AG04450 (cell line): Measurements from ENCODE around the gene LRRC28. TPM values are rescaled to one million over a fixed set of nuclear protein-coding genes. Genes with fewer than 3 reads are reported as not detected.

Source experiments
- CTCF ChIA-PET: fragments of 300-600, 350-600 bp; formaldehyde crosslinking; extraction: SDS; loops from one replicate; lab custom pipeline; 2022; ENCODE audit warnings: antibody characterized with exemption, inconsistent platforms; lab: Charles Lee
- POLR2A ChIA-PET: fragments of 350-600 bp; formaldehyde crosslinking; extraction: SDS; loops from one replicate; lab custom pipeline; 2021; ENCODE audit warnings: antibody characterized with exemption, inconsistent platforms; lab: Yijun Ruan, JAX
- DNase-seq: peaks from one replicate; pipeline ENCODE4 v3.0.0-alpha.2; 2011; ENCODE audit warnings: low read depth, low spot score
- H3K27ac ChIP-seq: one replicate; pipeline ENCODE4 v1.5.1; 2012; ENCODE audit warnings: low read depth, low read length, control low read depth
- H3K27me3 ChIP-seq: one replicate; pipeline ENCODE4 v1.6.0; 2012; ENCODE audit warnings: low read length; ENCODE audit not compliant: control insufficient read depth, insufficient read depth
- H3K4me3 ChIP-seq: 2 replicates; pipeline ENCODE4 v1.5.1; 2011; ENCODE audit warnings: mild to moderate bottlenecking, low read depth, low read length, control low read depth
- H3K9me3 ChIP-seq: 2 replicates; pipeline ENCODE4 v1.5.1; 2012; ENCODE audit warnings: low read length; ENCODE audit not compliant: control insufficient read depth, insufficient read depth
- polyA plus RNA-seq: library from polyadenylated mRNA; depleted of rRNA; stranded (reverse); fragments of >200 nt; gene quantifications from 2 replicates; pipeline ENCODE4 v1.2.3, GENCODE V29; 2011
- TF ChIP-seq, protein P1 (sequence below): IDR thresholded peaks from 2 replicates; pipeline ENCODE4 v1.5.1; 2011; ENCODE audit warnings: low read depth, low read length, control low read depth, inconsistent platforms

LRRC28 gene
- polyA plus RNA-seq, 1 experiment: 29.8 TPM

DNA sequence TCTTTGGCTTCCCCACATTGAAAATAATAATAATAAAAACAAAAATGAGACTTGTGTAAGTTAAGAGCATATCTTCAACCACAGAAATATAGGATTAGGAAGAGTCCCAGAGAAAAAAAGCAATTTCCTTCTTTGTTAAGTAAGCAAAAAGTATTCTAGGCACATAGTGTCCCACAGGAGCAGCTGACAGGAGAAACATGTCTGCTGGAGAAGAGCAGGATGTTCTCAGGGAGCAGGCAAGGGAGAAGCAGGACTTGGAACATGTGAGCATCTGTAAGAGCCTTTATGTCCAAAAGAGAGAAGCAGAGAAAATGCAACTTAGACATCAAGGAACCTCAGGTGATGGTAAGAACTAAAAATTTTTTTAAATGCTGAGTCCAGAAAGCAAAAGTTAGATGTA is 40.9 kb upstream of the LRRC28 start:
- Histone ChIP-seq H3K27me3 (no peaks in the 10 kb centered on the region), H3K4me3 (no peak overlapping the region), H3K9me3 (no peaks in the 10 kb centered on the region), H3K27ac (no peak overlapping the region)
- no peak for DNase-seq
- CTCF ChIA-PET: interaction anchor here (1.4 to 10.6 kb wide), 2 partner anchors 105 to 110 kb away, joined by 3 to 198 read pairs; partner anchors contain the start of gene SYNM
- POLR2A ChIA-PET: no interaction called here
- TF ChIP-seq, protein P1, sequence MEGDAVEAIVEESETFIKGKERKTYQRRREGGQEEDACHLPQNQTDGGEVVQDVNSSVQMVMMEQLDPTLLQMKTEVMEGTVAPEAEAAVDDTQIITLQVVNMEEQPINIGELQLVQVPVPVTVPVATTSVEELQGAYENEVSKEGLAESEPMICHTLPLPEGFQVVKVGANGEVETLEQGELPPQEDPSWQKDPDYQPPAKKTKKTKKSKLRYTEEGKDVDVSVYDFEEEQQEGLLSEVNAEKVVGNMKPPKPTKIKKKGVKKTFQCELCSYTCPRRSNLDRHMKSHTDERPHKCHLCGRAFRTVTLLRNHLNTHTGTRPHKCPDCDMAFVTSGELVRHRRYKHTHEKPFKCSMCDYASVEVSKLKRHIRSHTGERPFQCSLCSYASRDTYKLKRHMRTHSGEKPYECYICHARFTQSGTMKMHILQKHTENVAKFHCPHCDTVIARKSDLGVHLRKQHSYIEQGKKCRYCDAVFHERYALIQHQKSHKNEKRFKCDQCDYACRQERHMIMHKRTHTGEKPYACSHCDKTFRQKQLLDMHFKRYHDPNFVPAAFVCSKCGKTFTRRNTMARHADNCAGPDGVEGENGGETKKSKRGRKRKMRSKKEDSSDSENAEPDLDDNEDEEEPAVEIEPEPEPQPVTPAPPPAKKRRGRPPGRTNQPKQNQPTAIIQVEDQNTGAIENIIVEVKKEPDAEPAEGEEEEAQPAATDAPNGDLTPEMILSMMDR: no peak

- ChIA-PET POLR2A (interaction anchor here (1.1 kb wide), 1 partner anchor 106 kb away, joined by 4 read pairs; no protein-coding TSS in a partner anchor), CTCF (interaction anchor here (0.6 to 10.6 kb wide), 6 partner anchors 16 to 133 kb away, joined by 3 to 198 read pairs (median 7); partner anchors contain the start of gene SYNM)
- TF ChIP-seq, protein P1: no peak
- H3K27me3 ChIP-seq: no peaks in the 10 kb centered on the region
- DNase-seq: no peak
- no peak overlapping the region for H3K27ac ChIP-seq
- no peak overlapping the region for H3K4me3 ChIP-seq
- H3K9me3 ChIP-seq: no peaks in the 10 kb centered on the region
Measured at GRCh38 chr15:99211926-99212325, 39.4 kb upstream of the LRRC28 start.

GRCh38 chr15:99212406-99212805 is 38.9 kb upstream of the LRRC28 start:
- ChIA-PET CTCF (interaction anchor here (0.6 to 10.6 kb wide), 21 partner anchors 9 to 770 kb away, joined by 3 to 198 read pairs (median 4); partner anchors contain the start of gene SYNM), POLR2A (interaction anchor here (1.1 kb wide), 1 partner anchor 107 kb away, joined by 4 read pairs; no protein-coding TSS in a partner anchor)

GRCh38 chr15:99213187-99213811 is 38.0 kb upstream of the LRRC28 start:
- H3K9me3 ChIP-seq: no peaks in the 10 kb centered on the region
- CTCF ChIA-PET: interaction anchor here (0.6 to 10.6 kb wide), 43 partner anchors 10 to 1282 kb away, joined by 3 to 198 read pairs (median 4); partner anchors contain the start of gene SYNM
- DNase-seq: peak; percentile 27
- H3K4me3 ChIP-seq: no peak overlapping the region
- POLR2A ChIA-PET: no interaction called here
- TF ChIP-seq, protein P1: peak; percentile 96
- no peaks in the 10 kb centered on the region for H3K27me3 ChIP-seq
- no peak overlapping the region for H3K27ac ChIP-seq

More at GRCh38 chr15:99212406-99212805, 38.9 kb upstream of the LRRC28 start:
- DNase-seq: no peak
- Histone ChIP-seq H3K4me3 (no peak overlapping the region), H3K27me3 (no peaks in the 10 kb centered on the region), H3K9me3 (no peaks in the 10 kb centered on the region), H3K27ac (peak overlapping the region; percentile 13)
- TF ChIP-seq, protein P1: no peak
